Fibroblast of lung (primary cell): ENCODE results near the gene PITPNB. TPM values are rescaled to one million over a fixed set of nuclear protein-coding genes. Genes with fewer than 3 reads are reported as not detected.
A peak's percentile ranks its signal among the peaks of the same experiment; 100 is the strongest.

Experiments
- DNase-seq, 2 donors: peaks; one replicate each; pipeline versions ENCODE4 v3.0.0 to v3.0.0-alpha.2; 2010; ENCODE audit warnings: low read depth in 2 of 2
- H2AFZ ChIP-seq: 2 replicates; pipeline ENCODE4 v1.5.1; 2012; ENCODE audit warnings: low read length, control low read depth, inconsistent platforms
- H3K27ac ChIP-seq: 2 replicates; pipeline ENCODE4 v1.5.1; 2011; ENCODE audit warnings: low read length, control low read depth; ENCODE audit not compliant: insufficient read depth
- H3K27me3 ChIP-seq: 2 replicates; pipeline ENCODE4 v1.5.1; 2011; ENCODE audit warnings: mild to moderate bottlenecking, low read length; ENCODE audit not compliant: control insufficient read depth, insufficient read depth
- H3K36me3 ChIP-seq: 2 replicates; pipeline ENCODE4 v1.5.1; 2011; ENCODE audit warnings: low read length; ENCODE audit not compliant: control insufficient read depth, insufficient read depth
- H3K4me1 ChIP-seq: 2 replicates; pipeline ENCODE4 v1.5.1; 2011; ENCODE audit warnings: low read length; ENCODE audit not compliant: control insufficient read depth, insufficient read depth; ENCODE audit errors: extremely low read depth
- H3K4me2 ChIP-seq: 2 replicates; pipeline ENCODE4 v1.5.1; 2011; ENCODE audit warnings: low read length, control low read depth; ENCODE audit not compliant: insufficient read depth; ENCODE audit errors: extremely low read depth
- H3K4me3 ChIP-seq, 4 experiments: fragments of 200-600 bp in 1 of 4; sonication (generic) in 1 of 4; replicated peaks in 1 of 4; 2 replicates each; pipeline ENCODE4 v1.5.1; 2011 to 2016; ENCODE audit warnings: low read length in 4 of 4, low read depth in 3 of 4, mild to moderate bottlenecking in 3 of 4, control low read depth in 2 of 4, inconsistent platforms in 1 of 4, mixed read lengths in 1 of 4; ENCODE audit not compliant: insufficient read depth in 1 of 4; ENCODE audit errors: control extremely low read depth in 1 of 4
- H3K79me2 ChIP-seq: 2 replicates; pipeline ENCODE4 v1.5.1; 2012; ENCODE audit warnings: mild to moderate bottlenecking, low read length, inconsistent platforms; ENCODE audit not compliant: control insufficient read depth, insufficient read depth
- H3K9ac ChIP-seq: 2 replicates; pipeline ENCODE4 v1.5.1; 2011; ENCODE audit warnings: mild to moderate bottlenecking, low read length, control low read depth; ENCODE audit not compliant: insufficient read depth
- H3K9me3 ChIP-seq: 2 replicates; pipeline ENCODE4 v1.5.1; 2012; ENCODE audit warnings: low read depth, low read length; ENCODE audit not compliant: control insufficient read depth, insufficient read depth
- H4K20me1 ChIP-seq: 2 replicates; pipeline ENCODE4 v1.5.1; 2011; ENCODE audit warnings: low read length; ENCODE audit not compliant: control insufficient read depth, insufficient read depth; ENCODE audit errors: extremely low read depth
- CTCF ChIP-seq, 2 donors: IDR thresholded peaks in 1 of 2; conservative IDR thresholded peaks in 1 of 2; 1 replicate in 1 of 2; 2 replicates in 1 of 2; pipeline ENCODE4 v1.5.1; 2011 to 2012; ENCODE audit warnings: low read length in 2 of 2, control low read depth in 1 of 2, inconsistent platforms in 1 of 2, low read depth in 1 of 2, mild to moderate bottlenecking in 1 of 2
- EZH2 ChIP-seq: IDR thresholded peaks from 2 replicates; pipeline ENCODE4 v1.5.1; 2012; ENCODE audit warnings: low read length, control low read depth, mild to moderate bottlenecking; ENCODE audit errors: missing control alignments
- polyA plus RNA-seq, 2 donors: library from polyadenylated mRNA; depleted of rRNA in 1 of 2; stranded (reverse) in 1 of 2; unstranded in 1 of 2; fragments of >200 nt; gene quantifications; 2 replicates each; pipeline ENCODE4 v1.2.1, GENCODE V29; 2011 to 2012; ENCODE audit warnings: missing spikeins in 1 of 2
- total RNA-seq: library from RNA; depleted of rRNA; stranded (reverse); fragments of >200 nt; gene quantifications from 2 replicates; pipeline ENCODE4 v1.2.1, GENCODE V29; 2014

Gene PITPNB
- total and polyA plus RNA-seq, 2 donors (not counting 1 experiment from before 2014, with no cell fraction given) = 42.4 to 79.4 TPM

- Histone ChIP-seq H3K27ac (no peak overlapping the region), H4K20me1 (no peaks in the 10 kb centered on the region), H3K9ac (no peak overlapping the region), H3K4me1 (peaks cover 10% of the 10 kb centered on the region), H3K4me3 (no peak overlapping the region), H2AFZ (no peak overlapping the region), H3K27me3 (peaks cover 8% of the 10 kb centered on the region), H3K79me2 (no peaks in the 10 kb centered on the region), H3K4me2 (no peak overlapping the region), H3K9me3 (no peaks in the 10 kb centered on the region), H3K36me3 (no peaks in the 10 kb centered on the region)
- TF ChIP-seq EZH2 (no peak), CTCF (conservative IDR thresholded peaks at IDR 0.05 in 1 of 2, IDR thresholded peaks at IDR 0.05 in 1 of 2; ENCODE audit: low read depth in 1 of 2, low read length in 2 of 2) (no peak)
- no peak for DNase-seq
These were observed 110.4 kb downstream of the PITPNB start for GRCh38 chr22:27808451-27809225.

- no peak for TF ChIP-seq CTCF (conservative IDR thresholded peaks at IDR 0.05 in 1 of 2, IDR thresholded peaks at IDR 0.05 in 1 of 2; ENCODE audit: low read depth in 1 of 2, low read length in 2 of 2)
- no peak for TF ChIP-seq EZH2
- Histone ChIP-seq H3K4me2 (no peak overlapping the region), H3K4me1 (peaks cover 6% of the 10 kb centered on the region), H3K79me2 (no peaks in the 10 kb centered on the region), H4K20me1 (no peaks in the 10 kb centered on the region), H2AFZ (no peak overlapping the region), H3K36me3 (no peaks in the 10 kb centered on the region), H3K9me3 (no peaks in the 10 kb centered on the region), H3K27ac (no peak overlapping the region), H3K4me3 (no peak overlapping the region), H3K27me3 (peaks cover 8% of the 10 kb centered on the region), H3K9ac (no peak overlapping the region)
- DNase-seq = no peak
These were observed 113.2 kb downstream of the PITPNB start for GRCh38 chr22:27805841-27806240.

- Histone ChIP-seq H3K4me2 (no peak overlapping the region), H3K36me3 (no peaks in the 10 kb centered on the region), H3K9ac (no peak overlapping the region), H3K79me2 (no peaks in the 10 kb centered on the region), H3K4me3 (no peak overlapping the region), H3K9me3 (no peaks in the 10 kb centered on the region), H2AFZ (no peak overlapping the region), H3K4me1 (peaks cover 3% of the 10 kb centered on the region), H4K20me1 (no peaks in the 10 kb centered on the region), H3K27ac (no peak overlapping the region), H3K27me3 (peaks cover 8% of the 10 kb centered on the region)
- peak; percentile 40 for TF ChIP-seq EZH2
- peak; percentile 59 to 69 for TF ChIP-seq CTCF (conservative IDR thresholded peaks at IDR 0.05 in 1 of 2, IDR thresholded peaks at IDR 0.05 in 1 of 2; ENCODE audit: low read depth in 1 of 2, low read length in 2 of 2)
- peak; percentile 58 to 67 for DNase-seq
These were observed 114.4 kb downstream of the PITPNB start for GRCh38 chr22:27804470-27805297.
